ENCODE measurements around the gene SIRT7.

DNA sequence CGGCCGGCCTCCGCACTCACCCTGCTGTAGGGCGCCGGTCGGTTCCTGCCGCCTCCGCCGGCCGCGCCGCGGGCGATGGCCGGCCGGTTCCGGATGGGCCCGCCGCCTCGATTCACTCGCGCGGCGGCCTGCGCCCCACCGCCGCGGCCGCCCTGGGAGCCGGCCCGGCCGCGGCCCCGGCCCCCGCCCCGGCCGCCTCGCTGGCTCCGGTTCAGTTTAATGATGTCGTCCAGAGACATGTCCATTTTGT is 26.7 kb downstream of the SIRT7 start:
- TF ChIP-seq CTCF (IDR thresholded peaks at IDR 0.05) (no peak), POLR2A (IDR thresholded peaks at IDR 0.05) (no peak), POLR2AphosphoS5 (IDR thresholded peaks at IDR 0.05) (no peak)
